Measurements from ENCODE around the gene GNAQ. TPM values are rescaled to one million over a fixed set of nuclear protein-coding genes. Genes with fewer than 3 reads are reported as not detected.

GNAQ gene
- total and polyA plus RNA-seq, 5 donors from 2014 or later, result 8.5 to 79.4 (median 17.4) TPM

DNA sequence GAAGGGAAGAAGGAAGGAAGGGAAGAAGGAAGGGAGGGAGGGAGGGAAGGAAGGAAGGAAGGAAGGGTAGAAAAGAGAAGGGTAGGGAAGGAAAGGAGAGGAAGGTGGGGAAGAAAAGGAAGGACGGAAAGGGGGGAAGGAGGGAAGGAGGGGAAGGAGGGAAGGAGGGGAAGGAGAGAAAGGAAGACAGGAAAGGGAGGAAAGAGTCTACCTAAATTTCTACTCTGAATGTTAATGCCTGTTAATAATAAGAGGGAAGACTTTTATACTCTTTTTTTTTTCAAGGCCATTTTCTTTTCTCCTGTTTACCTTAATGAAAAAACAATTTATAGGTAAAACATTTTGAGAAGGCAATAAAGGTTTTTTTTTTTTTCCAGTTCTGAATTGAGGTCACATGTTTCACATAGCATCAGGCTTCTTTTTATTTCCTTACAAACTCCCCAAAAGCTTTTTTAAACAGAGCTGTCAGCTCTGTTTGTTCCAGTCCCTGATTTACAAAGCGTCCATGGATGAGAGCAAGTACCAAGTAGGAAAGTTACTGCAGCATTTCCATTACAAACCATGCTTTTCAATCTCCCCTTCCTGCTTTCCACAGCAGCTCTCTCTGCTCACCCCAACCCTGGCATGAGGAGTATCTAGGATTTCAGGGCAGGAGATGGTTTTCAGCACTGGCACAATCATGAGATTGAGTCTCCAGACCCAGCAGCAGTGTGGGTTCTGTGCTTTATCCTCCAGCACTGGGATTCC is 173.9 kb downstream of the GNAQ start:
- Mint-ChIP-seq H3K4me3 (no peak overlapping the region), H3K27me3 (no peaks in the 10 kb centered on the region), H3K36me3 (peaks cover 32% of the 10 kb centered on the region), H3K27ac (peak overlapping the region in 2 of 3 donors; percentile 0 to 13), H3K9me3 (peaks cover 0 to 5% (median 0%) of the 10 kb centered on the region in 7 donors), H3K4me1 (peaks cover 18 to 44% (median 30%) of the 10 kb centered on the region in 4 donors)
- ATAC-seq (ENCODE audit: low read depth in 2 of 2) (no peak), DNase-seq (no peak)
- Histone ChIP-seq H3K9me3 (ENCODE audit: control insufficient read depth in 2 of 2, low read length in 2 of 2) (no peaks in the 10 kb centered on the region), H3K27me3 (ENCODE audit: control insufficient read depth, insufficient read depth, low read length) (no peaks in the 10 kb centered on the region), H3K4me1 (ENCODE audit: control insufficient read depth, insufficient read depth, low read length, poor library complexity, severe bottlenecking) (peaks cover 3% of the 10 kb centered on the region), H3K27ac (ENCODE audit: insufficient read depth, low read length, poor library complexity, severe bottlenecking) (no peak overlapping the region), H3K36me3 (ENCODE audit: control insufficient read depth, insufficient read depth, low read length) (peaks cover 7% of the 10 kb centered on the region), H3K4me3 (ENCODE audit: low read depth, low read length) (no peak overlapping the region)

- H3K27ac Mint-ChIP-seq, result no peak overlapping the region
- DNase-seq, result no peak
Measured at GRCh38 chr9:77856615-77857014, 175.0 kb downstream of the GNAQ start.

GRCh38 chr9:77854916-77855311 is 176.7 kb downstream of the GNAQ start:
- H3K4me3 ChIP-seq (ENCODE audit: low read depth, low read length), result no peak overlapping the region
- peaks cover 22 to 39% (median 32%) of the 10 kb centered on the region in 4 donors for H3K4me1 Mint-ChIP-seq
- H3K27me3 Mint-ChIP-seq, result no peaks in the 10 kb centered on the region
- ATAC-seq (ENCODE audit: low read depth in 2 of 2) (no peak), DNase-seq (no peak)
- no peak overlapping the region for H3K27ac ChIP-seq (ENCODE audit: insufficient read depth, low read length, poor library complexity, severe bottlenecking)
- H3K4me3 Mint-ChIP-seq, result no peak overlapping the region
- no peaks in the 10 kb centered on the region for H3K36me3 ChIP-seq (ENCODE audit: control insufficient read depth, insufficient read depth, low read length)
- H3K9me3 Mint-ChIP-seq, result peaks cover 0 to 2% (median 0%) of the 10 kb centered on the region in 7 donors
- no peaks in the 10 kb centered on the region for H3K9me3 ChIP-seq (ENCODE audit: control insufficient read depth in 2 of 2, low read length in 2 of 2)
- peaks cover 3% of the 10 kb centered on the region for H3K4me1 ChIP-seq (ENCODE audit: control insufficient read depth, insufficient read depth, low read length, poor library complexity, severe bottlenecking)
- H3K36me3 Mint-ChIP-seq, result peaks cover 13% of the 10 kb centered on the region
- H3K27ac Mint-ChIP-seq, result peak overlapping the region in 1 of 3 donors; percentile 33
- H3K27me3 ChIP-seq (ENCODE audit: control insufficient read depth, insufficient read depth, low read length), result no peaks in the 10 kb centered on the region

More at GRCh38 chr9:77856615-77857014, 175.0 kb downstream of the GNAQ start:
- Mint-ChIP-seq H3K9me3 (peaks cover 0 to 5% (median 0%) of the 10 kb centered on the region in 7 donors), H3K4me3 (no peak overlapping the region), H3K36me3 (peaks cover 24% of the 10 kb centered on the region), H3K27me3 (no peaks in the 10 kb centered on the region), H3K4me1 (peaks cover 22 to 48% (median 34%) of the 10 kb centered on the region in 4 donors)
- Histone ChIP-seq H3K27ac (ENCODE audit: insufficient read depth, low read length, poor library complexity, severe bottlenecking) (no peak overlapping the region), H3K27me3 (ENCODE audit: control insufficient read depth, insufficient read depth, low read length) (no peaks in the 10 kb centered on the region), H3K4me1 (ENCODE audit: control insufficient read depth, insufficient read depth, low read length, poor library complexity, severe bottlenecking) (peaks cover 3% of the 10 kb centered on the region), H3K9me3 (ENCODE audit: control insufficient read depth in 2 of 2, low read length in 2 of 2) (no peaks in the 10 kb centered on the region), H3K36me3 (ENCODE audit: control insufficient read depth, insufficient read depth, low read length) (peaks cover 7% of the 10 kb centered on the region), H3K4me3 (ENCODE audit: low read depth, low read length) (no peak overlapping the region)
- no peak for ATAC-seq (ENCODE audit: low read depth in 2 of 2)

DNA sequence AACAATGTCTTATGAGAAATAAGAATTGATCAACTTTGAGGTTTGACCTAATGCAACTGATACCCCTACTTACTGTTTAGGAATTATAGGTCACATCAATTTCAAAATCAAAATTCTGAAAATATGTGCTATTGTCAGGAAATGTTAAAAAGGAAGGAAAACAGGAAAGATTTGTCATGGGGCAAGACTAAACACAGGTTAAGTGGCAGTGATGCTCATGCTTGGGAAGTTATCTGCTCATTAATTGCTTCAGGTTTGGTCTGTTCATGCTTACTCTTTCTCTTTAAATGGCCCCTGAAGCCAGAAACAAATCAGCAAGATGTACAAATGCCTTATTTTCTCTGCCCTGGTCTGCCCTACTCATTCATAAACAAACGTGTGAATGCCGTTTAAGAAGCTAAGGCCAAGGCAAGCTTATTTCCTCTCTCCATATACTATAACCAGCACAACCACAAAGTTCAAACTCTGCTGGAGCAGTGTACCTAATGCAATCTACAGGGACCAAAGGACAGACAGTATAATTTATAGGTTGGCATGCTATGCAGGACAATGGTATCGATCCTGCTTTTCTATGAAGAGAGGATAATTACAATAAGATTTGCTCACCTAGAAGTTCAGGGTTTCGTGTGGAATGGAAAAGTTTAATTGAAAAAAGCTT is 177.2 kb downstream of the GNAQ start:
- Mint-ChIP-seq H3K27ac (peak overlapping the region in 1 of 3 donors; percentile 33), H3K36me3 (peaks cover 13% of the 10 kb centered on the region), H3K9me3 (peaks cover 0 to 2% (median 0%) of the 10 kb centered on the region in 7 donors), H3K4me3 (peak overlapping the region in 1 of 4 donors; percentile 48), H3K27me3 (no peaks in the 10 kb centered on the region), H3K4me1 (peaks cover 22 to 41% (median 33%) of the 10 kb centered on the region in 4 donors)
- ATAC-seq (ENCODE audit: low read depth in 2 of 2) (no peak), DNase-seq (peak in 1 of 3 donors; percentile 8)
- Histone ChIP-seq H3K27me3 (ENCODE audit: control insufficient read depth, insufficient read depth, low read length) (no peaks in the 10 kb centered on the region), H3K27ac (ENCODE audit: insufficient read depth, low read length, poor library complexity, severe bottlenecking) (no peak overlapping the region), H3K9me3 (ENCODE audit: control insufficient read depth in 2 of 2, low read length in 2 of 2) (no peaks in the 10 kb centered on the region), H3K36me3 (ENCODE audit: control insufficient read depth, insufficient read depth, low read length) (no peaks in the 10 kb centered on the region), H3K4me1 (ENCODE audit: control insufficient read depth, insufficient read depth, low read length, poor library complexity, severe bottlenecking) (peaks cover 3% of the 10 kb centered on the region), H3K4me3 (ENCODE audit: low read depth, low read length) (no peak overlapping the region)

- Mint-ChIP-seq H3K4me1 (peaks cover 22 to 41% (median 32%) of the 10 kb centered on the region in 4 donors), H3K27ac (no peak overlapping the region), H3K36me3 (peaks cover 9% of the 10 kb centered on the region), H3K27me3 (no peaks in the 10 kb centered on the region), H3K4me3 (no peak overlapping the region), H3K9me3 (peaks cover 0 to 2% (median 0%) of the 10 kb centered on the region in 7 donors)
- DNase-seq (no peak), ATAC-seq (ENCODE audit: low read depth in 2 of 2) (no peak)
- Histone ChIP-seq H3K4me3 (ENCODE audit: low read depth, low read length) (no peak overlapping the region), H3K36me3 (ENCODE audit: control insufficient read depth, insufficient read depth, low read length) (no peaks in the 10 kb centered on the region), H3K4me1 (ENCODE audit: control insufficient read depth, insufficient read depth, low read length, poor library complexity, severe bottlenecking) (peaks cover 3% of the 10 kb centered on the region), H3K9me3 (ENCODE audit: control insufficient read depth in 2 of 2, low read length in 2 of 2) (no peaks in the 10 kb centered on the region), H3K27ac (ENCODE audit: insufficient read depth, low read length, poor library complexity, severe bottlenecking) (no peak overlapping the region), H3K27me3 (ENCODE audit: control insufficient read depth, insufficient read depth, low read length) (no peaks in the 10 kb centered on the region)
Measured at GRCh38 chr9:77853716-77854115, 177.9 kb downstream of the GNAQ start.

GRCh38 chr9:77851882-77852595 is 179.6 kb downstream of the GNAQ start:
- H3K27me3 Mint-ChIP-seq, result no peaks in the 10 kb centered on the region
- DNase-seq (peak in 1 of 3 donors; percentile 35), ATAC-seq (ENCODE audit: low read depth in 2 of 2) (no peak)
- H3K27ac Mint-ChIP-seq, result no peak overlapping the region
- no peaks in the 10 kb centered on the region for H3K9me3 ChIP-seq (ENCODE audit: control insufficient read depth in 2 of 2, low read length in 2 of 2)
- no peak overlapping the region for H3K4me3 ChIP-seq (ENCODE audit: low read depth, low read length)
- H3K9me3 Mint-ChIP-seq, result no peaks in the 10 kb centered on the region
- H3K36me3 ChIP-seq (ENCODE audit: control insufficient read depth, insufficient read depth, low read length), result no peaks in the 10 kb centered on the region
- no peak overlapping the region for H3K27ac ChIP-seq (ENCODE audit: insufficient read depth, low read length, poor library complexity, severe bottlenecking)
- no peaks in the 10 kb centered on the region for H3K36me3 Mint-ChIP-seq
- peaks cover 6% of the 10 kb centered on the region for H3K4me1 ChIP-seq (ENCODE audit: control insufficient read depth, insufficient read depth, low read length, poor library complexity, severe bottlenecking)
- no peak overlapping the region for H3K4me3 Mint-ChIP-seq
- H3K4me1 Mint-ChIP-seq, result peaks cover 34 to 48% (median 36%) of the 10 kb centered on the region in 4 donors
- no peaks in the 10 kb centered on the region for H3K27me3 ChIP-seq (ENCODE audit: control insufficient read depth, insufficient read depth, low read length)

DNA sequence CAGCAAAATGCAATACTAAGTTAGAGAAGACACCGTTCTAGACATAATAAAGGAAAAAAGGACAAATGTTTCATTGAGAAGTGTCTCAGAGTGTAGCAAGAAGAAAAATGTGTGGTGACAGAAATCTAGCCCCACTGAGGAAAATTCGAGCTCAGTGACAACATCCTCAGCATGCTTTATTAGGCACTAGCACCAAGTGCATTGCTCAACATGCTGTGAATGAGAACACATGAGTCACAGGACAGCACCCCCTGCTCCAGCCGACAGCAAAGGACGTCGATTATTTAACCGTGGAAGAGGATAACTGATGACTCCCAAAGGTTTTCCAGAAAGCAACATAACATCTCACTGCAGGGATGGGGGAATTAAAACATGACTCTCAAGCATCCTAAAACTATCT is 182.7 kb downstream of the GNAQ start:
- peak overlapping the region in 2 of 3 donors; percentile 18 to 81 for H3K27ac Mint-ChIP-seq
- H3K9me3 Mint-ChIP-seq, result no peaks in the 10 kb centered on the region
- H3K4me1 ChIP-seq (ENCODE audit: control insufficient read depth, insufficient read depth, low read length, poor library complexity, severe bottlenecking), result peaks cover 3% of the 10 kb centered on the region

More for the DNA sequence above, 182.7 kb downstream of the GNAQ start:
- Histone ChIP-seq H3K27ac (ENCODE audit: insufficient read depth, low read length, poor library complexity, severe bottlenecking) (no peak overlapping the region), H3K4me3 (ENCODE audit: low read depth, low read length) (no peak overlapping the region), H3K9me3 (ENCODE audit: control insufficient read depth in 2 of 2, low read length in 2 of 2) (no peaks in the 10 kb centered on the region), H3K27me3 (ENCODE audit: control insufficient read depth, insufficient read depth, low read length) (no peaks in the 10 kb centered on the region), H3K36me3 (ENCODE audit: control insufficient read depth, insufficient read depth, low read length) (no peaks in the 10 kb centered on the region)
- ATAC-seq (ENCODE audit: low read depth in 2 of 2), result no peak
- no peaks in the 10 kb centered on the region for H3K27me3 Mint-ChIP-seq
- no peak for DNase-seq
- H3K36me3 Mint-ChIP-seq, result no peaks in the 10 kb centered on the region
- peaks cover 28 to 43% (median 34%) of the 10 kb centered on the region in 4 donors for H3K4me1 Mint-ChIP-seq
- no peak overlapping the region for H3K4me3 Mint-ChIP-seq

Data from CD4-positive, CD25-positive, alpha-beta regulatory T cell (primary cell).